CD14-positive monocyte (primary cell): ENCODE results near the gene RHOG. TPM values are rescaled to one million over a fixed set of nuclear protein-coding genes. Genes with fewer than 3 reads are reported as not detected.

Source experiments
- DNase-seq, 3 donors: peaks; one replicate each; pipeline ENCODE4 v3.0.0-alpha.2; 2011 to 2022
- H2AFZ ChIP-seq: 2 replicates; pipeline ENCODE4 v1.6.0; 2012; ENCODE audit warnings: mild to moderate bottlenecking, low read depth, low read length, inconsistent platforms; ENCODE audit not compliant: insufficient read depth, poor library complexity, severe bottlenecking
- H3K27ac ChIP-seq, 2 donors: 1 replicate in 1 of 2; 2 replicates in 1 of 2; pipeline ENCODE4 v1.5.1; 2012 to 2013; ENCODE audit warnings: low read length in 2 of 2, control low read depth in 1 of 2, inconsistent platforms in 1 of 2, low read depth in 1 of 2, mild to moderate bottlenecking in 1 of 2
- H3K27me3 ChIP-seq, 2 donors: one replicate each; pipeline versions ENCODE4 v1.6.0 to v1.6.1; 2011 to 2013; ENCODE audit warnings: low read length in 2 of 2; ENCODE audit not compliant: control insufficient read depth in 2 of 2, insufficient read depth in 2 of 2
- H3K36me3 ChIP-seq, 2 donors: replicated peaks in 1 of 2; 1 replicate in 1 of 2; 2 replicates in 1 of 2; pipeline versions ENCODE4 v1.5.1 to v1.6.1; 2012 to 2013; ENCODE audit warnings: low read length in 2 of 2, control low read depth in 1 of 2, inconsistent platforms in 1 of 2, mild to moderate bottlenecking in 1 of 2; ENCODE audit not compliant: insufficient read depth in 2 of 2, control insufficient read depth in 1 of 2
- H3K4me1 ChIP-seq, 2 donors: 1 replicate in 1 of 2; 2 replicates in 1 of 2; pipeline versions ENCODE4 v1.5.1 to v1.6.1; 2012 to 2013; ENCODE audit warnings: low read length in 2 of 2, control low read depth in 1 of 2, inconsistent platforms in 1 of 2, mild to moderate bottlenecking in 1 of 2, moderate library complexity in 1 of 2; ENCODE audit not compliant: insufficient read depth in 2 of 2, control insufficient read depth in 1 of 2
- H3K4me2 ChIP-seq: replicated peaks from 2 replicates; pipeline ENCODE3; 2012; ENCODE audit warnings: low read length, moderate library complexity, mild to moderate bottlenecking; ENCODE audit not compliant: poor library complexity, severe bottlenecking; ENCODE audit errors: extremely low read depth
- H3K4me3 ChIP-seq, 3 experiments: fragments of 200-600 bp in 1 of 3; sonication (generic) in 1 of 3; replicated peaks in 1 of 3; 1 replicate in 2 of 3; 2 replicates in 1 of 3; pipeline ENCODE4 v1.5.1; 2011 to 2013; ENCODE audit warnings: low read length in 3 of 3, mild to moderate bottlenecking in 3 of 3, control low read depth in 2 of 3, low read depth in 2 of 3, inconsistent platforms in 1 of 3, moderate library complexity in 1 of 3
- H3K79me2 ChIP-seq: 2 replicates; pipeline ENCODE4 v1.6.0; 2012; ENCODE audit warnings: mild to moderate bottlenecking, control low read depth, inconsistent platforms, low read length, moderate library complexity; ENCODE audit not compliant: insufficient read depth
- H3K9ac ChIP-seq: 2 replicates; pipeline ENCODE4 v1.6.0; 2017; ENCODE audit warnings: low read length, mild to moderate bottlenecking; ENCODE audit not compliant: insufficient read depth, poor library complexity, severe bottlenecking
- H3K9me3 ChIP-seq, 2 donors: replicated peaks in 1 of 2; 1 replicate in 1 of 2; 2 replicates in 1 of 2; pipeline versions ENCODE4 v1.5.1 to v1.6.1; 2012 to 2013; ENCODE audit warnings: low read length in 2 of 2, control low read depth in 1 of 2; ENCODE audit not compliant: control insufficient read depth in 1 of 2, insufficient read depth in 1 of 2
- H4K20me1 ChIP-seq: 2 replicates; pipeline ENCODE4 v1.6.0; 2012; ENCODE audit warnings: mild to moderate bottlenecking, low read length, control low read depth, moderate library complexity; ENCODE audit not compliant: insufficient read depth
- H3K27ac Mint-ChIP-seq, 7 donors: one replicate each; pipeline ENCODE4 v1.8.0; 2020; ENCODE audit warnings: mild to moderate bottlenecking in 7 of 7, mixed read lengths in 7 of 7, moderate library complexity in 6 of 7, inconsistent platforms in 2 of 7
- H3K27me3 Mint-ChIP-seq, 3 donors: one replicate each; pipeline ENCODE4 v1.8.0; 2021 to 2022; ENCODE audit warnings: low read depth in 3 of 3, mild to moderate bottlenecking in 3 of 3, mixed read lengths in 3 of 3, moderate library complexity in 3 of 3, inconsistent platforms in 1 of 3
- H3K36me3 Mint-ChIP-seq, 2 donors: one replicate each; pipeline ENCODE4 v1.8.0; 2020; ENCODE audit warnings: mixed read lengths in 2 of 2, inconsistent platforms in 1 of 2, mild to moderate bottlenecking in 1 of 2
- H3K4me1 Mint-ChIP-seq: one replicate; pipeline ENCODE4 v1.8.0; 2020; ENCODE audit warnings: mild to moderate bottlenecking, mixed read lengths
- H3K4me3 Mint-ChIP-seq, 2 donors: one replicate each; pipeline ENCODE4 v1.8.0; 2020; ENCODE audit warnings: mild to moderate bottlenecking in 2 of 2, mixed read lengths in 2 of 2, moderate library complexity in 1 of 2
- H3K9me3 Mint-ChIP-seq, 7 donors: one replicate each; pipeline ENCODE4 v1.8.0; 2020 to 2022; ENCODE audit warnings: mixed read lengths in 7 of 7, mild to moderate bottlenecking in 6 of 7, moderate library complexity in 6 of 7, inconsistent platforms in 2 of 7
- WGBS: methylation state at CpG from one replicate; pipeline ENCODE4 v1.1.5; 2013; ENCODE audit warnings: missing lambda C conversion rate; ENCODE audit not compliant: insufficient coverage; 5-methylcytosine and 5-hydroxymethylcytosine counted together
- intact Hi-C, 2 donors: fragments of 100-400 bp; cut with micrococcal nuclease; formaldehyde crosslinking; loops; one replicate each; pipeline versions ENCODE4 v1.15.0 to v1.15.1; 2023
- polyA plus RNA-seq, 3 donors: library from polyadenylated mRNA; depleted of rRNA in 1 of 3; unstranded in 2 of 3; stranded (reverse) in 1 of 3; fragments of 300-500 nt in 2 of 3; fragments of >200 nt in 1 of 3; fragmentation: Illumina TruSeq in 2 of 3; gene quantifications; 1 replicate in 2 of 3; 2 replicates in 1 of 3; pipeline ENCODE4 v1.2.3, GENCODE V29; 2012 to 2021
- TF ChIP-seq, protein P1 (sequence below): fragments of 200-600 bp; IDR thresholded peaks from one replicate; pipeline ENCODE4 v1.8.0; 2022; ENCODE audit warnings: antibody characterized with exemption, mild to moderate bottlenecking

RHOG gene
- polyA plus RNA-seq, 3 donors, result 315 to 505 (median 458) TPM

DNA sequence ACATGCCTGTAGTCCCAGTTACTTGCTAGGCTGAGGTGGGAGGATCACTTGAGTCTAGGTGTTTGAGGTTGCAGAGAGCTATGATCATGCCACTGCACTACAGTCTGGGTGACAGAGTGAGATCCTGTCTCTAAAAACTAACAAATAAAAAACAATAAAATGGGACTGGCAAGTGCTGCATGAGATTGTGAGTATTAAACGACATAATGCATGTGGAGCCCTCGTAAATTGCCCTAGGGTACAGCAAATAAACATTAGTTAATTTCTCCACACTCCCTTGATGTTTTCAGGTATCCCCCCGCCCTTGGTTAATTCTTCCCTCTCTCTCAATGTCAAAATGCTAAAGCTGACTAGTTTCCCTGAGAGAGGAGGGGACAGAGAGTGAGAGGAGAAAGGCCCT is 4.9 kb upstream of the RHOG start:
- no peaks in the 10 kb centered on the region for H4K20me1 ChIP-seq
- Mint-ChIP-seq H3K9me3 (peaks cover 0 to 3% (median 0%) of the 10 kb centered on the region in 7 donors), H3K27ac (peak overlapping the region in 1 of 7 donors; percentile 50), H3K4me1 (peaks cover 8% of the 10 kb centered on the region), H3K36me3 (no peaks in the 10 kb centered on the region), H3K27me3 (peaks cover 0 to 2% (median 2%) of the 10 kb centered on the region in 3 donors), H3K4me3 (no peak overlapping the region)
- H3K4me3 ChIP-seq, result no peak overlapping the region
- intact Hi-C loops, result loop anchor here in 1 of 2 donors (5.0 kb wide), 1 partner anchor 227 kb away; no protein-coding TSS in a partner anchor
- no peaks in the 10 kb centered on the region for H3K27me3 ChIP-seq
- peaks cover 14% of the 10 kb centered on the region for H3K79me2 ChIP-seq
- H3K9ac ChIP-seq, result no peak overlapping the region
- no peaks in the 10 kb centered on the region for H3K36me3 ChIP-seq
- WGBS, result no CpG with 5 or more reads among the region's 3 CpGs
- H3K4me1 ChIP-seq, result peaks cover 8% of the 10 kb centered on the region in 2 donors
- TF ChIP-seq, protein P1, sequence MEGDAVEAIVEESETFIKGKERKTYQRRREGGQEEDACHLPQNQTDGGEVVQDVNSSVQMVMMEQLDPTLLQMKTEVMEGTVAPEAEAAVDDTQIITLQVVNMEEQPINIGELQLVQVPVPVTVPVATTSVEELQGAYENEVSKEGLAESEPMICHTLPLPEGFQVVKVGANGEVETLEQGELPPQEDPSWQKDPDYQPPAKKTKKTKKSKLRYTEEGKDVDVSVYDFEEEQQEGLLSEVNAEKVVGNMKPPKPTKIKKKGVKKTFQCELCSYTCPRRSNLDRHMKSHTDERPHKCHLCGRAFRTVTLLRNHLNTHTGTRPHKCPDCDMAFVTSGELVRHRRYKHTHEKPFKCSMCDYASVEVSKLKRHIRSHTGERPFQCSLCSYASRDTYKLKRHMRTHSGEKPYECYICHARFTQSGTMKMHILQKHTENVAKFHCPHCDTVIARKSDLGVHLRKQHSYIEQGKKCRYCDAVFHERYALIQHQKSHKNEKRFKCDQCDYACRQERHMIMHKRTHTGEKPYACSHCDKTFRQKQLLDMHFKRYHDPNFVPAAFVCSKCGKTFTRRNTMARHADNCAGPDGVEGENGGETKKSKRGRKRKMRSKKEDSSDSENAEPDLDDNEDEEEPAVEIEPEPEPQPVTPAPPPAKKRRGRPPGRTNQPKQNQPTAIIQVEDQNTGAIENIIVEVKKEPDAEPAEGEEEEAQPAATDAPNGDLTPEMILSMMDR, result no peak
- H3K27ac ChIP-seq, result no peak overlapping the region
- DNase-seq, result no peak
- H3K9me3 ChIP-seq, result no peaks in the 10 kb centered on the region
- no peak overlapping the region for H2AFZ ChIP-seq
- H3K4me2 ChIP-seq, result no peak overlapping the region

DNA sequence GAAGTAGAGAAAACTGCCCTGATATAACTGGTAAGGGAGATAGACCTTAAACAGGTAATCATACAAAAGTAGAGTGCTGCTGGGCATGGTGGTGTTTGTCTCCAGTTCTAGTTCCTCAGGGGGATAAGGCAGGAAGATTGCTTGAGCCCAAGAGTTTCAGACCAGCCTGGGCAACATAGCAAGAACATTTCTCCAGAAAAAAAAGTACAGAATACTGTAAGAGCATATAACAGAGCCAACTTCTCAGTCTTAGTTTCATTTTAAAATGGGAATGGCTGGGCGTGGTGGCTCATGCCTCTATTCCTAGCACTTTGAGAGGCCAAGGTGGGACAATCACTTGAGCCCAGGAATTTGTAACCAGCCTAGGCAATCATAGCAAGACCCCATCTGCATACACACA is 4.5 kb upstream of the RHOG start:
- Mint-ChIP-seq H3K4me3 (no peak overlapping the region), H3K4me1 (peaks cover 8% of the 10 kb centered on the region), H3K27me3 (peaks cover 0 to 2% (median 2%) of the 10 kb centered on the region in 3 donors), H3K9me3 (peaks cover 0 to 3% (median 0%) of the 10 kb centered on the region in 7 donors), H3K36me3 (no peaks in the 10 kb centered on the region), H3K27ac (peak overlapping the region in 2 of 7 donors; percentile 21 to 50)
- no peak overlapping the region for H3K4me2 ChIP-seq
- no peak overlapping the region for H2AFZ ChIP-seq
- 100% methylated on average over 1 of the region's 1 CpG for WGBS
- peaks cover 18% of the 10 kb centered on the region for H3K79me2 ChIP-seq
- H3K4me3 ChIP-seq, result no peak overlapping the region
- H3K27me3 ChIP-seq, result no peaks in the 10 kb centered on the region
- no peaks in the 10 kb centered on the region for H3K36me3 ChIP-seq
- no peak for DNase-seq
- no peak overlapping the region for H3K9ac ChIP-seq
- H3K9me3 ChIP-seq, result no peaks in the 10 kb centered on the region
- peaks cover 8% of the 10 kb centered on the region in 2 donors for H3K4me1 ChIP-seq
- TF ChIP-seq, protein P1, result no peak
- intact Hi-C loops, result loop anchor here in 1 of 2 donors (5.0 kb wide), 1 partner anchor 227 kb away; no protein-coding TSS in a partner anchor
- H3K27ac ChIP-seq, result no peak overlapping the region
- peaks cover 4% of the 10 kb centered on the region for H4K20me1 ChIP-seq
